Right cardiac atrium (tissue), 5 donors: ENCODE measurements around the gene RBM8A. TPM values are rescaled to one million over a fixed set of nuclear protein-coding genes. Genes with fewer than 3 reads are reported as not detected.
A peak's percentile ranks its signal among the peaks of the same experiment; 100 is the strongest.

ENCODE experiments used
- ATAC-seq, 2 donors: fragments of 200-7000 bp; cut with Tn5 transposase; one replicate each; pipeline versions ENCODE4 v1.8.0 to v1.9.1; 2020; ENCODE audit warnings: moderate library complexity in 2 of 2, mild to moderate bottlenecking in 1 of 2
- DNase-seq, 3 donors: peaks; one replicate each; pipeline ENCODE4 v3.0.0-alpha.2; 2020
- H3K27ac ChIP-seq: one replicate; pipeline ENCODE4 v1.5.1; 2013; ENCODE audit warnings: mild to moderate bottlenecking, low read length, control low read depth, moderate library complexity
- H3K27me3 ChIP-seq: one replicate; pipeline ENCODE4 v1.6.1; 2013; ENCODE audit not compliant: control insufficient read depth, insufficient read depth
- H3K4me1 ChIP-seq: one replicate; pipeline ENCODE4 v1.6.1; 2013; ENCODE audit warnings: low read length; ENCODE audit not compliant: control insufficient read depth, insufficient read depth
- H3K4me3 ChIP-seq: one replicate; pipeline ENCODE4 v1.5.1; 2013; ENCODE audit warnings: low read length, control low read depth
- H3K9me3 ChIP-seq: one replicate; pipeline ENCODE4 v1.6.1; 2013; ENCODE audit warnings: low read length; ENCODE audit not compliant: control insufficient read depth
- WGBS: extraction: QIAGEN DNeasy Blood & Tissue Kit; methylation state at CpG from one replicate; pipeline ENCODE4 v1.1.7; 2013; 5-methylcytosine and 5-hydroxymethylcytosine counted together
- intact Hi-C, 4 donors: fragments of 100-400 bp; cut with DNase I; formaldehyde crosslinking; loops; one replicate each; pipeline versions ENCODE4 v1.11.0 to v1.14.0; 2022 to 2023
- polyA plus RNA-seq: library from polyadenylated mRNA; stranded (reverse); fragments of 200-250 nt; gene quantifications from one replicate; pipeline ENCODE4 v1.2.3, GENCODE V29; 2013
- total RNA-seq, 4 donors: library from RNA; stranded (reverse); fragmentation: NEBNext Ultra II Directional; extraction: Animal tissue kit (Norgen Biotek cat#: 25700); gene quantifications; one replicate each; pipeline ENCODE4 v1.2.1, GENCODE V29; 2021
- donor health status: healthy with polysubstance abuse.
- donor health status: DM: no; HTN: yes; CAD: no.
- donor health status: DM: no; HTN: no; CAD: no.
- donor health status: DM: no; HTN: yes; CAD: no; lungs with severe emphysema.
- donor health status: DM: yes; HTN: yes; CAD: no.

Gene RBM8A
- total and polyA plus RNA-seq, 5 donors, result 64.1 to 94.5 (median 74.3) TPM

DNA sequence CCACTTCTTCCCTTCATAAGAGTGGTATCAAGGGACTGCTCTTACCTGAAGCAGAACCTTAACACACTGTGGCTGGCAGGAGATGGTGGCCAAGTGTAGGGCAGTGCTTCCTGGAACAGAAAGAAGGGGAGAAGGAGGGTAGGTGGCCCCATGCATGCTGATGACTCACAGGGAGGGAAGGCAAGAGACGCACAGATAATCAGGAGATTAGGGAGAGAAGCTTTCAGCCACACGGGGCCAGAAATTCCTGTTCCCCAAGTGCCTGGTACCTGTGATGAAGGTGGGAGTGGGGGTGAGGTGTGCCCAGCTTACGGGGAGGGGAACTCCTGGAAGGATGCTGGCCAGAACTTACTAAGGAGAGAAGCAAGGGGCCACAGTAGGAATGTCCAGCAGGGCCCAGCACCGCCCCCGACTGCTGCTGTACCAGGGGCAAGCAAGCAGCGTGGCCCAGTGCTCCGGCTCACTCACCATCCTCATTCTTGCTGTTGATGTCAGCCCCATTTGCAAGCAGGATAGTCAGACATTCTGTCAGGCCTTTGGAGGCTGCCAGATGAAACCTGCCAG is 49.3 kb downstream of the RBM8A start:
- ATAC-seq (no peak), DNase-seq (no peak)
- 82% methylated on average over 7 of the region's 7 CpGs for WGBS
- no peak overlapping the region for H3K4me3 ChIP-seq
- no peaks in the 10 kb centered on the region for H3K27me3 ChIP-seq
- intact Hi-C loops, result no loop called here
- no peaks in the 10 kb centered on the region for H3K4me1 ChIP-seq
- H3K9me3 ChIP-seq, result no peaks in the 10 kb centered on the region
- no peak overlapping the region for H3K27ac ChIP-seq

- H3K27me3 ChIP-seq, result no peaks in the 10 kb centered on the region
- intact Hi-C loops, result no loop called here
- no peak overlapping the region for H3K4me3 ChIP-seq
- no peak for DNase-seq
- no peak for ATAC-seq
- peaks cover 3% of the 10 kb centered on the region for H3K4me1 ChIP-seq
- no peak overlapping the region for H3K27ac ChIP-seq
- WGBS, result 94% methylated on average over 12 of the region's 12 CpGs
- H3K9me3 ChIP-seq, result no peaks in the 10 kb centered on the region
These were observed 52.6 kb downstream of the RBM8A start for GRCh38 chr1:145874646-145875045.

DNA sequence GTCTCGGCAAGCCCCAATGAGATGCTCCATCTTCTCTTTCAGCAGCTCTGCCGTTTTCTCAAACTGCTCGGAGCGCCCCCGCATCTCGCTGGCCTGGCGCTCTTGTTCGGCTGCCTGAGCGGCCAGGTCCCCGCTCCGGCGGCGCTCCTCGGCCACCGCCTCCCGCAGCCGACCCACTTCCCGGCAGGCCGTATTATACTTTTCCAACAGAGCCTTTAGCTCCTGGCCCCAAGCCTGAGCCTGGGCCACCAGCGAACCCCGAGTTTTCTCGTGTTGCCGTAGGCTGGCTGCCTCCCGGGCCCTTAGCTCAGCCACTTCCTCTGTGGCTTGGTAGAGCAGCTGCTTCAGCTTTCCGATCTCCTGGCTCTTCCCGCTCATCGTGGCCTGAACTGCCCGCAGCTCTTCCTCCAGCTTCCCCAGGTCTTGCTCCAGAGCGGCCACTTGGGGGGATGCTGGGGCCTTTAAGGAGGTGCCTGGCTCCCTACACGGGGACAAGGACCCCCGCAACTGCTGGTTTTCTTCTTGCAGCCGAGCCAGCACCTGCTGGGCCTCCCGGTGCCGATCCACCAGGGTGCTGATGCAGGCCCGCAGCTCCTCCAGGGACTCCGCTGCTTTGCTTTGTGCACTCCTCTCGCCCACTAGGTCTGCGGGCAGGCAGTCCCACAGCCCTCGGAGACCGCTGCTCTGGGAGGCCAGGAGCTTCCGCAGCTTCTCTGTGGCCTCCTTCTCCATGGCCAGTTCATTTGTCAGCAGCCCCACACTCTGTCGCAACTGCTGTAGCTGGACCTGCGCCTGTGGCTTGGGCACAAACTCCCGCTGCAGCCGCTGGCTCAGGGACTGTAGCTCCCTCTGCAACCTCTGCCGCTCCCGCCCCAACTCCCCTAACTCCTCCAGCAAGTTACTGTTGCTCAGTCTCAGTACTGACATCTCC is 55.0 kb downstream of the RBM8A start:
- intact Hi-C loops, result no loop called here
- peak; percentile 81 to 91 (median 90) for DNase-seq
- peak; percentile 84 to 89 for ATAC-seq
- Histone ChIP-seq H3K4me3 (peak overlapping the region; percentile 43), H3K4me1 (peaks cover 3% of the 10 kb centered on the region), H3K9me3 (no peaks in the 10 kb centered on the region), H3K27me3 (no peaks in the 10 kb centered on the region), H3K27ac (peak overlapping the region; percentile 40)
- WGBS, result 20% methylated on average over 47 of the region's 47 CpGs

Other genes starting within 250 kb of the RBM8A start
- gene PDZK1, start 220.1 kb downstream of the RBM8A start, total RNA-seq, result under 1 TPM in 1 of 4 donors, not detected in 3; 0.14 TPM
- gene PDZK1, start 220.1 kb downstream of the RBM8A start, polyA plus RNA-seq, result 0.27 TPM
- not detected for gene CD160, start 208.0 kb downstream of the RBM8A start, total RNA-seq
- not detected for gene CD160, start 208.0 kb downstream of the RBM8A start, polyA plus RNA-seq
- gene RNF115, start 103.4 kb downstream of the RBM8A start, total RNA-seq, result 10 to 100 TPM; 38.6 to 53.0 (median 42.7) TPM
- gene RNF115, start 103.4 kb downstream of the RBM8A start, polyA plus RNA-seq, result 26.4 TPM
- 10 to 100 TPM; 14.7 to 15.9 (median 14.8) TPM for gene POLR3C, start 103.3 kb downstream of the RBM8A start, total RNA-seq
- gene POLR3C, start 103.3 kb downstream of the RBM8A start, polyA plus RNA-seq, result 8.7 TPM
- 1 to 10 TPM; 4.1 to 7.2 (median 5.1) TPM for gene NUDT17, start 81.9 kb downstream of the RBM8A start, total RNA-seq
- gene NUDT17, start 81.9 kb downstream of the RBM8A start, polyA plus RNA-seq, result 5.8 TPM
- 10 to 100 TPM; 16.9 to 19.4 (median 18.8) TPM for gene PIAS3, start 68.4 kb downstream of the RBM8A start, total RNA-seq
- gene PIAS3, start 68.4 kb downstream of the RBM8A start, polyA plus RNA-seq, result 16.6 TPM
- 1 to 10 TPM; 1.9 to 2.3 (median 2.1) TPM for gene ANKRD35, start 41.6 kb downstream of the RBM8A start, total RNA-seq
- gene ANKRD35, start 41.6 kb downstream of the RBM8A start, polyA plus RNA-seq, result 1.4 TPM
- gene ITGA10, start 17.4 kb downstream of the RBM8A start, total RNA-seq, result 10 to 100 TPM; 10.2 to 29.0 (median 12.6) TPM
- gene ITGA10, start 17.4 kb downstream of the RBM8A start, polyA plus RNA-seq, result 5.6 TPM
- gene PEX11B, start 8.8 kb downstream of the RBM8A start, total RNA-seq, result 10 to 100 TPM; 21.4 to 23.7 (median 22.4) TPM
- 22.8 TPM for gene PEX11B, start 8.8 kb downstream of the RBM8A start, polyA plus RNA-seq
- 10 to 100 TPM; 25.4 to 39.2 (median 28.4) TPM for gene LIX1L, start 30.5 kb upstream of the RBM8A start, total RNA-seq
- gene LIX1L, start 30.5 kb upstream of the RBM8A start, polyA plus RNA-seq, result 11.9 TPM
- gene ANKRD34A, start 37.1 kb upstream of the RBM8A start, total RNA-seq, result 1 to 10 TPM; 1.7 to 3.9 (median 3.7) TPM
- gene ANKRD34A, start 37.1 kb upstream of the RBM8A start, polyA plus RNA-seq, result 1.8 TPM
- 10 to 100 TPM; 51.4 to 54.4 (median 52.5) TPM for gene POLR3GL, start 37.2 kb upstream of the RBM8A start, total RNA-seq
- 94.7 TPM for gene POLR3GL, start 37.2 kb upstream of the RBM8A start, polyA plus RNA-seq
- gene TXNIP, start 69.1 kb upstream of the RBM8A start, total RNA-seq, result 100 to 1,000 TPM; 548 to 806 (median 632) TPM
- 943 TPM for gene TXNIP, start 69.1 kb upstream of the RBM8A start, polyA plus RNA-seq
- 100 to 1,000 TPM in 2 of 4 donors, 10 to 100 TPM in 2; 65.1 to 164 (median 97.1) TPM for gene HJV, start 94.3 kb upstream of the RBM8A start, total RNA-seq
- gene HJV, start 94.3 kb upstream of the RBM8A start, polyA plus RNA-seq, result 116 TPM
- gene NBPF10, start 217.3 kb upstream of the RBM8A start, total RNA-seq, result 1 to 10 TPM in 3 of 4 donors, under 1 TPM in 1; 0.99 to 1.3 (median 1.3) TPM
- 0.48 TPM for gene NBPF10, start 217.3 kb upstream of the RBM8A start, polyA plus RNA-seq